Measurements from ENCODE around the gene KRTCAP2. TPM values are rescaled to one million over a fixed set of nuclear protein-coding genes. Genes with fewer than 3 reads are reported as not detected.

KRTCAP2 gene
- total and polyA plus RNA-seq, 10 of the 15 experiments (the other 5 are each of a cell fraction or from before 2014, with no cell fraction given), result 61.3 to 238 (median 141) TPM

GRCh38 chr1:155128755-155129473 lies 44.2 kb downstream of the KRTCAP2 start:
- H3K27me3 ChIP-seq (replicated peaks in 1 of 2; ENCODE audit: control insufficient read depth in 2 of 2, insufficient read depth in 2 of 2, low read length in 1 of 2), result peaks cover 14 to 24% of the 10 kb centered on the region in 2 experiments
- no peaks in the 10 kb centered on the region for H3K9me3 ChIP-seq (replicated peaks; ENCODE audit: control insufficient read depth, insufficient read depth, low read length)
- ChIA-PET SMC1A (ENCODE audit: uncharacterized antibody, unreplicated experiment) (no interaction called here), RAD21 (ENCODE audit: unreplicated experiment) (interaction anchor here (0.9 to 1.1 kb wide), 3 partner anchors 40 to 44 kb away, joined by 3 to 5 read pairs (median 4); partner anchors contain the start of gene KRTCAP2), CTCF (interaction anchor here (0.6 to 1.2 kb wide), 6 partner anchors 8 to 123 kb away, joined by 3 to 4 read pairs (median 3); partner anchors contain the start of gene KRTCAP2), POLR2A (interaction anchor here (0.7 to 1.5 kb wide), 2 partner anchors 9 to 78 kb away, joined by 3 to 4 read pairs; no protein-coding TSS in a partner anchor)
- WGBS (ENCODE audit: insufficient coverage, insufficient replicate concordance, low lambda C conversion rate, missing lambda C conversion rate), result 37% methylated on average over 14 of the region's 14 CpGs
- H4K20me1 ChIP-seq (ENCODE audit: control insufficient read depth, insufficient read depth), result no peaks in the 10 kb centered on the region
- no peak overlapping the region for H3K4me2 ChIP-seq (ENCODE audit: control insufficient read depth, insufficient read depth)
- FAIRE-seq (no peak), ATAC-seq (no peak), DNase-seq (ENCODE audit: low read depth, low spot score) (no peak)
- H3K79me2 ChIP-seq (ENCODE audit: control insufficient read depth, insufficient read depth, low read length), result no peaks in the 10 kb centered on the region
- no peak overlapping the region for H3K4me3 ChIP-seq
- H3K36me3 ChIP-seq (ENCODE audit: control insufficient read depth in 2 of 2, insufficient read depth in 2 of 2, low read length in 1 of 2), result no peaks in the 10 kb centered on the region
- intact Hi-C loops (cut with micrococcal nuclease; ENCODE audit: unreplicated experiment), result no loop called here
- H3K27ac ChIP-seq (ENCODE audit: control insufficient read depth, insufficient read depth), result no peak overlapping the region
- no peak overlapping the region for H3K9ac ChIP-seq (ENCODE audit: control insufficient read depth, insufficient read depth, low read length)
- TF ChIP-seq ZNF622 (IDR thresholded peaks at IDR 0.05) (no peak), SIX5 (IDR thresholded peaks at IDR 0.05; ENCODE audit: low read depth, low read length, severe bottlenecking) (no peak), BACH1 (IDR thresholded peaks at IDR 0.05; ENCODE audit: borderline replicate concordance) (no peak), CBX3 (IDR thresholded peaks at IDR 0.05; ENCODE audit: borderline replicate concordance, low read depth) (no peak), CEBPB (IDR thresholded peaks at IDR 0.05; ENCODE audit: borderline replicate concordance in 1 of 2, low read depth in 2 of 2, low read length in 2 of 2) (no peak), TCF7 (IDR thresholded peaks at IDR 0.05; ENCODE audit: borderline replicate concordance) (no peak), RAD51 (IDR thresholded peaks at IDR 0.05) (no peak), CBFB (IDR thresholded peaks at IDR 0.05; ENCODE audit: low read depth) (no peak), NR2C2 (IDR thresholded peaks at IDR 0.05; ENCODE audit: borderline replicate concordance, control insufficient read depth, insufficient read length, low read depth) (no peak), NFYB (IDR thresholded peaks at IDR 0.05; ENCODE audit: insufficient read depth, low read depth, low read length) (no peak), MYB (IDR thresholded peaks at IDR 0.05; ENCODE audit: borderline replicate concordance, low read depth, low read length) (no peak), MEF2A (IDR thresholded peaks at IDR 0.05; ENCODE audit: insufficient read depth, low read depth, low read length) (no peak), RELA (IDR thresholded peaks at IDR 0.05; ENCODE audit: borderline replicate concordance, partially characterized antibody) (no peak)
- TF ChIP-seq, protein P1, sequence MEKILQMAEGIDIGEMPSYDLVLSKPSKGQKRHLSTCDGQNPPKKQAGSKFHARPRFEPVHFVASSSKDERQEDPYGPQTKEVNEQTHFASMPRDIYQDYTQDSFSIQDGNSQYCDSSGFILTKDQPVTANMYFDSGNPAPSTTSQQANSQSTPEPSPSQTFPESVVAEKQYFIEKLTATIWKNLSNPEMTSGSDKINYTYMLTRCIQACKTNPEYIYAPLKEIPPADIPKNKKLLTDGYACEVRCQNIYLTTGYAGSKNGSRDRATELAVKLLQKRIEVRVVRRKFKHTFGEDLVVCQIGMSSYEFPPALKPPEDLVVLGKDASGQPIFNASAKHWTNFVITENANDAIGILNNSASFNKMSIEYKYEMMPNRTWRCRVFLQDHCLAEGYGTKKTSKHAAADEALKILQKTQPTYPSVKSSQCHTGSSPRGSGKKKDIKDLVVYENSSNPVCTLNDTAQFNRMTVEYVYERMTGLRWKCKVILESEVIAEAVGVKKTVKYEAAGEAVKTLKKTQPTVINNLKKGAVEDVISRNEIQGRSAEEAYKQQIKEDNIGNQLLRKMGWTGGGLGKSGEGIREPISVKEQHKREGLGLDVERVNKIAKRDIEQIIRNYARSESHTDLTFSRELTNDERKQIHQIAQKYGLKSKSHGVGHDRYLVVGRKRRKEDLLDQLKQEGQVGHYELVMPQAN (conservative IDR thresholded peaks at IDR 0.05), result no peak
- TF ChIP-seq, protein P2, sequence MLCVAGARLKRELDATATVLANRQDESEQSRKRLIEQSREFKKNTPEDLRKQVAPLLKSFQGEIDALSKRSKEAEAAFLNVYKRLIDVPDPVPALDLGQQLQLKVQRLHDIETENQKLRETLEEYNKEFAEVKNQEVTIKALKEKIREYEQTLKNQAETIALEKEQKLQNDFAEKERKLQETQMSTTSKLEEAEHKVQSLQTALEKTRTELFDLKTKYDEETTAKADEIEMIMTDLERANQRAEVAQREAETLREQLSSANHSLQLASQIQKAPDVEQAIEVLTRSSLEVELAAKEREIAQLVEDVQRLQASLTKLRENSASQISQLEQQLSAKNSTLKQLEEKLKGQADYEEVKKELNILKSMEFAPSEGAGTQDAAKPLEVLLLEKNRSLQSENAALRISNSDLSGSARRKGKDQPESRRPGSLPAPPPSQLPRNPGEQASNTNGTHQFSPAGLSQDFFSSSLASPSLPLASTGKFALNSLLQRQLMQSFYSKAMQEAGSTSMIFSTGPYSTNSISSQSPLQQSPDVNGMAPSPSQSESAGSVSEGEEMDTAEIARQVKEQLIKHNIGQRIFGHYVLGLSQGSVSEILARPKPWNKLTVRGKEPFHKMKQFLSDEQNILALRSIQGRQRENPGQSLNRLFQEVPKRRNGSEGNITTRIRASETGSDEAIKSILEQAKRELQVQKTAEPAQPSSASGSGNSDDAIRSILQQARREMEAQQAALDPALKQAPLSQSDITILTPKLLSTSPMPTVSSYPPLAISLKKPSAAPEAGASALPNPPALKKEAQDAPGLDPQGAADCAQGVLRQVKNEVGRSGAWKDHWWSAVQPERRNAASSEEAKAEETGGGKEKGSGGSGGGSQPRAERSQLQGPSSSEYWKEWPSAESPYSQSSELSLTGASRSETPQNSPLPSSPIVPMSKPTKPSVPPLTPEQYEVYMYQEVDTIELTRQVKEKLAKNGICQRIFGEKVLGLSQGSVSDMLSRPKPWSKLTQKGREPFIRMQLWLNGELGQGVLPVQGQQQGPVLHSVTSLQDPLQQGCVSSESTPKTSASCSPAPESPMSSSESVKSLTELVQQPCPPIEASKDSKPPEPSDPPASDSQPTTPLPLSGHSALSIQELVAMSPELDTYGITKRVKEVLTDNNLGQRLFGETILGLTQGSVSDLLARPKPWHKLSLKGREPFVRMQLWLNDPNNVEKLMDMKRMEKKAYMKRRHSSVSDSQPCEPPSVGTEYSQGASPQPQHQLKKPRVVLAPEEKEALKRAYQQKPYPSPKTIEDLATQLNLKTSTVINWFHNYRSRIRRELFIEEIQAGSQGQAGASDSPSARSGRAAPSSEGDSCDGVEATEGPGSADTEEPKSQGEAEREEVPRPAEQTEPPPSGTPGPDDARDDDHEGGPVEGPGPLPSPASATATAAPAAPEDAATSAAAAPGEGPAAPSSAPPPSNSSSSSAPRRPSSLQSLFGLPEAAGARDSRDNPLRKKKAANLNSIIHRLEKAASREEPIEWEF (IDR thresholded peaks at IDR 0.05; ENCODE audit: insufficient replicate concordance, low read depth, low read length), result no peak
- H2AFZ ChIP-seq (ENCODE audit: control insufficient read depth, low read depth, low read length), result no peak overlapping the region
- H3K4me1 ChIP-seq (ENCODE audit: control insufficient read depth, insufficient read depth, low read length), result peaks cover 14% of the 10 kb centered on the region
- in situ Hi-C loops (cut with MboI), result no loop called here
- no TSS peak for BruUV-seq (replicated peaks)

Measured in GM12878 (cell line).